ENCODE data around the gene LRRN2.
"Not testable (repeated sequence)": the region's sequence is repeated elsewhere in the genome, so short reads cannot be mapped to it uniquely, and the experiment has no call there.

The LRRN2 gene

DNA sequence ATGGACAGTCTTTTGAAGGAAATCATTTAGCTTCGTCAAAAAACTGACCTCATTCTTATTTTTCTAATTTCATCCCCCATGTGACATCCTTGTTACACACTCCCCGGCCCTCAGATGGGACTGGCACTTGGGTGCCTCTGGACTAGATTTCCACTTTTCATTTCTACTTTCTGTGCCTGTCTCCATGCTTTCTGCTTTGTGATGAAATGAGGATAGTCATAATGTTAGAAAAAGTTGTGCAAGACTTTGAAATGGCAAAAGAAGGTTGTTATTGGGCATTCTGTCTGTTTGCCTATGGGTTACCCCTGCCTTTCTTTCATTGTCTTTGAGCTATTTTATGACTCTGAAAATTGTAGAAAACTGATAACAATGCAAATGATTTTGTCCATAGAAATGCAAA is 114.4 kb downstream of the LRRN2 start:
- DNase-seq = no peak

DNA sequence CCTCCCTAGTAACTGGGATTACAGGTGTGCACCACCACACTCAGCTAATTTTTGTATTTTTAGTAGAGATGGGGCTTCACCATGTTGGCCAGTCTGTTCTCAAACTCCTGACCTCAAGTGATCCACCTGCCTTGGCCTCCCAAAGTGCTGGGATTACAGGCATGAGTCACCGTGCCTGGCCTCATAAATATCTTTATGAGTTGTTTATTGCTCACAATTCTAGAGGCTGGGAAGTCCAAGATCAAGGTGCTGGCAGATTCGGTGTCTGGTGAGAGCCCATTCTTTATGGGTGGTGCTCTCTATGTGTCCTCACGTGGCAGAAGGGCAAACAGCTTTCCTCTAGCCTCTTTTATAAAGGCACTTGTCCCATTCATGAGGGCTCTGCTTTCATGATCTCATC is 115.5 kb downstream of the LRRN2 start:
- DNase-seq = not testable (repeated sequence)

DNA sequence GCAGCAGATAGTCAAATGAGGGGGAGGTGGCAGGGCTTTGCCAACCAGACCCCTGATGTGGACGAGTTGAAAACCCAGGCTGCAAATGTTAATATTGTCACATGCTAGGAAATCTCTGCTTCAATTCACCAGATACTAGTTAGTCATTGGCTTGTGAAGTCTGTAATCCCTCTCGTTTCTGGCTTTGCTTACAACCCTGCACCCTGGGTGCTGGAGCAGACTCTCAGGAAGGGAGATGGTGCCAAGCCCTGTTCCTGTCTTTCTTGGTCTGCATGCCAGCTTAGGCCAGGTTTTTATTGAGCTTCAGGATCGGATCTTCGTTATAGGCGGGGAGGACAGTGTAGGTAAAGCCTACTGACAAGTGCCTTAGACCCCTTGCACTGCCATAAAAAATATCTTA is 116.1 kb downstream of the LRRN2 start:
- no peak for DNase-seq

GRCh38 chr1:204568576-204569315 is 116.8 kb downstream of the LRRN2 start:
- no peak for DNase-seq

Data from CD4-positive, alpha-beta T cell treated with Interferon gamma for 1 hour (primary cell).